Measurements from ENCODE around the gene SH3RF3. TPM values are rescaled to one million over a fixed set of nuclear protein-coding genes. Genes with fewer than 3 reads are reported as not detected.
A peak's percentile ranks its signal among the peaks of the same experiment; 100 is the strongest.

The SH3RF3 gene
- total and polyA plus RNA-seq, 2 donors (not counting 1 experiment from before 2014, with no cell fraction given): 8.3 to 10.1 TPM

GRCh38 chr2:109094144-109094543, 34.9 kb upstream of the SH3RF3 start:
- Histone ChIP-seq H3K4me3 (replicated peaks in 1 of 4; ENCODE audit: control extremely low read depth in 1 of 4, insufficient read depth in 1 of 4, low read depth in 3 of 4, low read length in 4 of 4) (no peak overlapping the region), H2AFZ (ENCODE audit: low read length) (no peak overlapping the region), H3K4me1 (ENCODE audit: control insufficient read depth, extremely low read depth, insufficient read depth, low read length) (no peaks in the 10 kb centered on the region), H4K20me1 (ENCODE audit: control insufficient read depth, extremely low read depth, insufficient read depth, low read length) (no peaks in the 10 kb centered on the region), H3K79me2 (ENCODE audit: control insufficient read depth, insufficient read depth, low read length) (no peaks in the 10 kb centered on the region), H3K9ac (ENCODE audit: insufficient read depth, low read length) (no peak overlapping the region), H3K36me3 (ENCODE audit: control insufficient read depth, insufficient read depth, low read length) (no peaks in the 10 kb centered on the region), H3K27ac (ENCODE audit: insufficient read depth, low read length) (no peak overlapping the region), H3K4me2 (ENCODE audit: extremely low read depth, insufficient read depth, low read length) (no peak overlapping the region), H3K27me3 (ENCODE audit: control insufficient read depth, insufficient read depth, low read length) (peaks cover 2% of the 10 kb centered on the region), H3K9me3 (ENCODE audit: control insufficient read depth, insufficient read depth, low read depth, low read length) (no peaks in the 10 kb centered on the region)
- DNase-seq (ENCODE audit: low read depth in 2 of 2): no peak
- no peak for TF ChIP-seq EZH2 (IDR thresholded peaks at IDR 0.05; ENCODE audit: low read length, missing control alignments)
- no peak for TF ChIP-seq CTCF (conservative IDR thresholded peaks at IDR 0.05 in 1 of 2, IDR thresholded peaks at IDR 0.05 in 1 of 2; ENCODE audit: low read depth in 1 of 2, low read length in 2 of 2)

- Histone ChIP-seq H3K27me3 (ENCODE audit: control insufficient read depth, insufficient read depth, low read length) (peaks cover 6% of the 10 kb centered on the region), H3K9ac (ENCODE audit: insufficient read depth, low read length) (no peak overlapping the region), H3K9me3 (ENCODE audit: control insufficient read depth, insufficient read depth, low read depth, low read length) (no peaks in the 10 kb centered on the region), H3K4me3 (replicated peaks in 1 of 4; ENCODE audit: control extremely low read depth in 1 of 4, insufficient read depth in 1 of 4, low read depth in 3 of 4, low read length in 4 of 4) (no peak overlapping the region), H2AFZ (ENCODE audit: low read length) (no peak overlapping the region), H3K36me3 (ENCODE audit: control insufficient read depth, insufficient read depth, low read length) (no peaks in the 10 kb centered on the region), H3K27ac (ENCODE audit: insufficient read depth, low read length) (no peak overlapping the region), H3K4me2 (ENCODE audit: extremely low read depth, insufficient read depth, low read length) (no peak overlapping the region), H3K4me1 (ENCODE audit: control insufficient read depth, extremely low read depth, insufficient read depth, low read length) (no peaks in the 10 kb centered on the region), H4K20me1 (ENCODE audit: control insufficient read depth, extremely low read depth, insufficient read depth, low read length) (no peaks in the 10 kb centered on the region), H3K79me2 (ENCODE audit: control insufficient read depth, insufficient read depth, low read length) (no peaks in the 10 kb centered on the region)
- DNase-seq (ENCODE audit: low read depth in 2 of 2): peak; percentile 12 to 50
- no peak for TF ChIP-seq EZH2 (IDR thresholded peaks at IDR 0.05; ENCODE audit: low read length, missing control alignments)
- no peak for TF ChIP-seq CTCF (conservative IDR thresholded peaks at IDR 0.05 in 1 of 2, IDR thresholded peaks at IDR 0.05 in 1 of 2; ENCODE audit: low read depth in 1 of 2, low read length in 2 of 2)
Observed at GRCh38 chr2:109098251-109098920, 30.6 kb upstream of the SH3RF3 start.

GRCh38 chr2:109098921-109099273, 30.1 kb upstream of the SH3RF3 start:
- Histone ChIP-seq H3K4me2 (ENCODE audit: extremely low read depth, insufficient read depth, low read length) (no peak overlapping the region), H2AFZ (ENCODE audit: low read length) (no peak overlapping the region), H3K36me3 (ENCODE audit: control insufficient read depth, insufficient read depth, low read length) (no peaks in the 10 kb centered on the region), H3K27me3 (ENCODE audit: control insufficient read depth, insufficient read depth, low read length) (peaks cover 6% of the 10 kb centered on the region), H3K9ac (ENCODE audit: insufficient read depth, low read length) (no peak overlapping the region), H3K4me1 (ENCODE audit: control insufficient read depth, extremely low read depth, insufficient read depth, low read length) (no peaks in the 10 kb centered on the region), H3K27ac (ENCODE audit: insufficient read depth, low read length) (no peak overlapping the region), H3K9me3 (ENCODE audit: control insufficient read depth, insufficient read depth, low read depth, low read length) (no peaks in the 10 kb centered on the region), H4K20me1 (ENCODE audit: control insufficient read depth, extremely low read depth, insufficient read depth, low read length) (no peaks in the 10 kb centered on the region), H3K79me2 (ENCODE audit: control insufficient read depth, insufficient read depth, low read length) (no peaks in the 10 kb centered on the region), H3K4me3 (replicated peaks in 1 of 4; ENCODE audit: control extremely low read depth in 1 of 4, insufficient read depth in 1 of 4, low read depth in 3 of 4, low read length in 4 of 4) (no peak overlapping the region)
- no peak for TF ChIP-seq CTCF (conservative IDR thresholded peaks at IDR 0.05 in 1 of 2, IDR thresholded peaks at IDR 0.05 in 1 of 2; ENCODE audit: low read depth in 1 of 2, low read length in 2 of 2)
- no peak for TF ChIP-seq EZH2 (IDR thresholded peaks at IDR 0.05; ENCODE audit: low read length, missing control alignments)
- no peak for DNase-seq (ENCODE audit: low read depth in 2 of 2)

Measured in fibroblast of lung (primary cell).